ENCODE data around the gene PRAME.
"Not testable (repeated sequence)": the region's sequence is repeated elsewhere in the genome, so short reads cannot be mapped to it uniquely, and the experiment has no call there.

The PRAME gene, protein sequence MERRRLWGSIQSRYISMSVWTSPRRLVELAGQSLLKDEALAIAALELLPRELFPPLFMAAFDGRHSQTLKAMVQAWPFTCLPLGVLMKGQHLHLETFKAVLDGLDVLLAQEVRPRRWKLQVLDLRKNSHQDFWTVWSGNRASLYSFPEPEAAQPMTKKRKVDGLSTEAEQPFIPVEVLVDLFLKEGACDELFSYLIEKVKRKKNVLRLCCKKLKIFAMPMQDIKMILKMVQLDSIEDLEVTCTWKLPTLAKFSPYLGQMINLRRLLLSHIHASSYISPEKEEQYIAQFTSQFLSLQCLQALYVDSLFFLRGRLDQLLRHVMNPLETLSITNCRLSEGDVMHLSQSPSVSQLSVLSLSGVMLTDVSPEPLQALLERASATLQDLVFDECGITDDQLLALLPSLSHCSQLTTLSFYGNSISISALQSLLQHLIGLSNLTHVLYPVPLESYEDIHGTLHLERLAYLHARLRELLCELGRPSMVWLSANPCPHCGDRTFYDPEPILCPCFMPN

GRCh38 chr22:22558972-22559603 lies at the start of gene PRAME:
PRAME (minus strand) TSS chr22:22559265; CDS start chr22:22556832, 2,433 bp downstream.
- peak; percentile 23 for DNase-seq

DNA sequence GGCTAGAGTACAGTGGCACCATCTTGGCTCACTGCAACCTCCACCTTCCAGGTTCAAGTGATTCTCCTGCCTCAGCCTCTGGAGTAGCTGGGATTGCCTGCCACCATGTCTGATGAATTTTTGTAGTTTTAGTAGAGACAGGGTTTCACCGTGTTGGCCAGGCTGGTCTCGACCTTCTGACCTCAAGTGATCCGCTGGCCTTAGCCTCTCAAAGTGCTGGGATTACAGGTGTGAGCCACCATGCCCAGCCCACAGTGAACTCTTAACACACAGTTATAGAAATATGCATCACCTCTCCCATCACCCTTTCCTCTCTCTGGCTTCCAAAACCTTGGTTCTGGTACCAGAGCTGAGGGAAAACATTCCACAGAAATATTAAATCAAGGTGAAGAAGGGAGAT lies 49.0 kb upstream of the PRAME start:
- not testable (repeated sequence) for DNase-seq

DNA sequence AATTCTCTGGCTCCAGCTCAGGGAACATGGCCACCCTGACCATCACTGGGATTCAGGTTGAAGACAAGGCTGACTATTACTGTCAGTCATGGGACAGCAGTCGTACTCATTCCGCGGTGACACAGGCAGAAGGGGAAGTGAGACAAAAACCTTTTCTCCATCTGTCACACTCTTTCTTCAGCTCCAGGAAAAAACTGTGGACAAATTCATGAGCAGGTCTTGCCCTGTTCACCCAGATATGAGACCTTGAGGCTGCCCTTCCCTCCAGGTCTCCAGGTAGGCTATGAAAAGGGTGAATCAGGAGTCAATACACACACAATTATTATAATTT lies 46.0 kb upstream of the PRAME start:
- DNase-seq: no peak

DNA sequence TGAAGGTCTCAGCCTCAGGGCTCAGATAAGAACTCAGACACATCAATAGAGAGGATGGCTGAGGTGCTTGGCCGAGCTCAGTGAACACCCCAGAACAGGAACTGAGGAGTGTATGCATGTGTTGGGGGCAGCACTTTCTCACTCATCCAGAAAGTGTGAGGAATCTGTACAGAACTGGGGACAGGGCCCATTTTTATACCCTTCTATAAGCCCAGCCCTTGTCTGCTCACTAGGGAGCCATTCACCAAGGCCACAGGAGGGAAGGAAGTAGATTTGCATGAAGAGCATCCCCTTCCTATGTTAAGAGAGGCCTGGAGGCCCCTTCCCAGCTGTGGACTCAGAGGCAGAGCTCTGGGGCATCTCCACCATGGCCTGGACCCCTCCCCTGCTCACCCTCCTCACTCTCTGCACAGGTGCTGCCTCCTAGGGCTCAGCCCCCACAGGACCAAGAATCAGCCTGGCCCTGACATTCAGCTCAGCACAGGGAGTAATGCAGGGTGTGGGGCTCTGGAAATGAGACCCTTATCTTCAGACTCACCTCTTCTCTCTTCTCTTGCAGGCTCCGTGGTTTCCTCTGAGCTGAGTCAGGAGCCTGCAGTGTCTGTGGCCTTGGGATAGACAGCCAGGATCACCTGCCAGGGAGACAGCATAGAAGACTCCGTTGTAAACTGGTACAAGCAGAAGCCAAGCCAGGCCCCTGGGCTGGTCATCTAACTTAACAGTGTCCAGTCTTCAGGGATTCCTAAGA lies 45.4 kb upstream of the PRAME start:
- DNase-seq: no peak

- no peak for DNase-seq
These were observed 44.4 kb upstream of the PRAME start for GRCh38 chr22:22603470-22603947.

DNA sequence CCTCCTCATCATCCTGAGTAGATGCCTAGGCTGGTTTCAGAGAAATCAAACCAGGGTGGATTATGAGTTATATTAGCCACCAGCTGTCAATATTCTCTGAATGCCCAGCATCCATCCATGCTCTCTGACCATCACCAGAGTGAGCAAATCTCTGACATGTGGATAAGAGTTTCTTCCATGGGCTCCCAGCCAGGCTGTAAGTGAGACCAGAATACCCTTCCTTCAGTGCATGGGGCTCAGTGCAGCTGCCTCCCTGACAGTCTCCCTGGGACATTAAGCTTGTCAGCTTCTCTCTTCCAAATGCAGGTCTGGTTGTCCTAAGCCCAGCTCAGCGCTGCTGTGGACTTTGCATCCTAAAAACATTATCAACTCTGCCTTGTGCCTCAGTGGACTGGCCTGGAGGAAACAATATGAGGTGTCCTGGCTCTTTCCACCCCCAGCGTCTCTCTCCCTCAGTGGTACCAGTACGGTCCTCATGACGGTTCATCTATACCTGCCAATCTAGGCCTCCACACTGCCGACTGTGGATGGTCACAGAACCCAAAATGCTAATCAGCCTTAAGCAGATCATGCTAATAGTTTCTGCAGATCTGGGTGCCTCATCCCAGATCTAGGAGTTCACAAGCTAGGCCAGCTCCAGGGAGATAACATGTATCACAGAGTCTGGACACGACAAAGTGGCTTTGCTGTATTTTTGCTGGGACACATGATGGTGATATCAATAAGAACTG lies 41.6 kb upstream of the PRAME start:
- DNase-seq: no peak

GRCh38 chr22:22599248-22599647 lies 40.2 kb upstream of the PRAME start:
- no peak for DNase-seq

DNA sequence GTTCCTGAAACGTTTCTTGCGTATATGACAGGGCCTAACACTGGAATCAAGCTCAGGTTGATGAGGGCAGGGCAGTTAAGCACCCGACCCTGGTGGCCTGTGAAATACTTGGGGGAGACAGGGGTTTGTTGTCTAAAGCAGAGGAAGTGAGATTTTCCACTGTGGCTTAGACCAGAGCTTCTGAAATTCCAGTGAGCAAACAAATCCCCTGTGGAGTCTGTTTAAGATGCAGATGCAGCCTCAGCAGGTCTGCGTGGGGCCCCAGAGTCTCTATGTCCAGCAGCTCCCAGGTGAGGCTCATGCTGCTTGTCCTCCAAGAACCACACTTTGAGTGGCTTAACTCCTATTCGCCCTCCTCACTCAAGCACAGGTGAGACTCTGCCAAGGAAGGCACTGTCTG lies 39.1 kb upstream of the PRAME start:
- DNase-seq: no peak

GRCh38 chr22:22595001-22595835 lies 36.2 kb upstream of the PRAME start:
- no peak for DNase-seq

GRCh38 chr22:22593964-22594656 lies 35.0 kb upstream of the PRAME start:
- peak; percentile 18 for DNase-seq

GRCh38 chr22:22593250-22593649 lies 34.2 kb upstream of the PRAME start:
- DNase-seq: no peak

GRCh38 chr22:22591348-22592299 lies 32.6 kb upstream of the PRAME start:
- DNase-seq: no peak

- DNase-seq: no peak
These were observed 31.2 kb upstream of the PRAME start for GRCh38 chr22:22590136-22590891.

DNA sequence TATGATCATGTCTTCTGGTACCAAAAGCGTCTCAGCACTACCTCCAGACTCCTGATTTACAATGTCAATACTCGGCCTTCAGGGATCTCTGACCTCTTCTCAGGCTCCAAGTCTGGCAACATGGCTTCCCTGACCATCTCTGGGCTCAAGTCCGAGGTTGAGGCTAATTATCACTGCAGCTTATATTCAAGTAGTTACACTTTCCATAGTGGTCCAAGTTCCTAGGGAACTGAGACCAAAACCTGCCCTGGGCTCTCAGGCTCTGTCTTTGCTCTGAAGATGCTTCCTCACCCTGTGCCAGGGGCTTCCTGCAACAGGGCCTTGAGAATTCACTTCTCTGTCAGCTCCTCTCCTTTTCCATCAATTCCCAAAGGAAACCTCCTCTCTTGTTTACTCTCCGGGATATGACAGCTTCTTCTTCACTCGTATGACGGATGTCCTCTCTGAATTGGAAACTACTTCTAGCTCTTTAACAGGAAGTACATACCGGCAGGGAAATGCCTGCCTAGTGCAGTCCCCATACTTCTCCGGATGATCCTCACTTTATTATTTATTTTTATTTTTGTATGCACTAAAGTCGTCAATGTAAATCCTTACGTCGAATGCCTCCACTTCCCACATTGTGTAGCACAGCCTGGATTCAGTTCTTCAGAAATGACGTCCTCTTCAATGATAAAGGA lies 29.6 kb upstream of the PRAME start:
- DNase-seq: no peak

- no peak for DNase-seq
These were observed 28.6 kb upstream of the PRAME start for GRCh38 chr22:22587577-22588188.

DNA sequence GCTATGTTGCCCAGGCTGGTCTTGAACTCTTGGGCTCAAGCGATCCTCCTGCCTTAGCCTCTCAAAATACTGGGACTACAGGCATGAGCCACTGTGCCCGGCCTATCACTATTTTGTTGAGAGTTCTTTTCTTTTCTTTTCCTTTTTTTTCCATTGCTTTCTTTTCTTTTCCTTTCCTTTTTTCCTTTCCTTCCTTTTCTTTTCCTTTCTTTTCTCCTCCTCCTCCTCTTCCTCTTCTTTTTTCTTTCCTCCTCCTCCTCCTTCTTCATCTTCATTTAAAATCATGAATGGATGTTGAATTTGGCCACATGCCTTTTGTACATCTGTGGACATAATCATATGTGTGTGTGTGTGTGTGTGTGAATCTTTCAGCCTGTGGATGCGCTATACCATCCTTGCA lies 25.7 kb upstream of the PRAME start:
- DNase-seq: no peak

- DNase-seq: no peak
These were observed 24.0 kb upstream of the PRAME start for GRCh38 chr22:22583030-22583429.

- DNase-seq: not testable (repeated sequence)
These were observed 22.5 kb upstream of the PRAME start for GRCh38 chr22:22581524-22581923.
